HG03108 (cell line): ENCODE results near the gene DACT3.

ENCODE experiments used
- ATAC-seq: cut with Tn5 transposase; IDR thresholded peaks from one replicate; pipeline ENCODE4 v1.9.1; 2021; ENCODE audit warnings: moderate library complexity; ENCODE audit not compliant: unreplicated experiment

The DACT3 gene

GRCh38 chr19:46600384-46601317, 60.3 kb downstream of the DACT3 start:
- peak; percentile 77 for ATAC-seq

GRCh38 chr19:46599716-46600373, 61.1 kb downstream of the DACT3 start:
- ATAC-seq: no peak

- ATAC-seq: no peak
Observed at GRCh38 chr19:46598372-46598917, 62.5 kb downstream of the DACT3 start.
